Inflammatory macrophage (primary cell): ENCODE results near the gene HAVCR1.
"Not testable (repeated sequence)": the region's sequence is repeated elsewhere in the genome, so short reads cannot be mapped to it uniquely, and the experiment has no call there.

Source experiments
- DNase-seq, 2 donors: peaks; one replicate each; pipeline ENCODE4 v3.0.0-alpha.2; 2020 to 2022

HAVCR1 gene

DNA sequence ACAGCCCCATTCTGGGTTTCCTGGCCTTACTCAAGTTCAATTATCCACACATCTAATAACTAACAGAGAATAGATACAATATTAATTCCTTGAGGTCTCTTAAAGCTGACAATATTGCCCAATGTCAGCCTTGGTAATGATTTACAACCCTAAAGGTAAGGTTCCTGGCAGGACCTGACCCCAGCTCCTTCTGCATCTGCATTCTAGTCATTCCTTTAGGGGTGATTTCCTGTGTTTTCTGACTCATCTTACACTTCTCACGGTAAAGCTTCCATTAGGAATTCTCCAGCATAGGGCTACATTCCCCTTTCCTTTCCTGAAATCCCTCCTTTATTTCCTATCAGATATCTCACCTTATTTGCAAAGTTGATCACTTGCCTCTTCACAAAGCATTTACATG, 9.3 kb downstream of the HAVCR1 start:
- no peak for DNase-seq

DNA sequence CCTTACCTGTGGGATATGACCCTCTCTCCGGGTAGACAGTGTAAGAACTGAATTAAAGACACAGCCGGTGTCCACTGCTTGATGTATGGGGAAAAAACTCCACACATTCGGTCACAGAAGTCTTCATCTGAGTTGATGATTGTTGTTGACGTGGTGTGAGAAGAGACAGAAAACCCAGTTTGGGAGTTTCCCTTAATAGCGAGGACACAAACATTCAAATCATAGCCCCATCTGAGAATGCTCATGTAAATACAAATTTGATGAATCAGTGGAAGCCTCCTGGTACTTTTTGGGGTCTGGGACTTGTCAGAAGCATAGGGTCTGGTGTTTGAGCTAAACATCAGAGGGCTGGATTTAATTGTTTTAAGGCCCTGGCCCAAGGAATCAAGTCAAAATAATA, 11.0 kb downstream of the HAVCR1 start:
- DNase-seq = no peak

DNA sequence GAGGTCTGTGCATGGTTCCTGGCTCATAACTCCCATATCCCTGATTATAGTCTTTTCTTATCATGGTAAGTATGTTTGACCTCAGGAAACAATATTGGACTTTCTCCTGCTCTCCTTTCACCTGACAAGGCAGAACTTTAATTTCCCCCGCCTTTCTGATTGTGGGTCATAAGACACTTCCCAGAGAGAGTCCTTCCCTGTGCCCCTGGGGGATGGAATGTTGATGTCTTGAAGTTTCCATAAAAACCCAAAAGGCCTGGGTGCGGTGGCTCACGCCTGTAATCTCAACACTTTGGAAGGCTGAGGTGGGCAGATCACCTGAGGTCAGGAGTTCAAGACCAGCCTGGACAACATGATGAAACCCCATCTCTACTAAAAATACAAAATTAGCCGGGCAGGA, 11.9 kb downstream of the HAVCR1 start:
- not testable (repeated sequence) for DNase-seq

DNA sequence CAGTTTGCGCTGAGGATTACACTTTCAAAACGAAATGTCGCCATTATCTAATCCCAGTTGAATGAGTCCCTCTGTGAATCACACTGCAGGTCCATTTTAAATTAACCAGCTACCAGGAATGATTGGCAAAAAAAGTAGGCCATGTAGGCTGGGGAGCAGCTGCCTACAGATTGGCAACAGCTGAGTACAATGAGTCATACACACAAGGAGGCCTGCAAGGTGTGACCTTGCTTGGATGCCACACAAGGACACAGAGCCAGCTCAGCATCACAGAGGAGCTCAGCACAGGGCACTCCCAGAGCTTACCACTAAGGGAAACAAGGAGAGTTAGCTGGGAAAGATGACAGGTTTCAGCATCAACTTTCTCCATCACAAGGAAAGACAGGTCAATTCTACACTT, 12.9 kb downstream of the HAVCR1 start:
- DNase-seq = no peak

DNA sequence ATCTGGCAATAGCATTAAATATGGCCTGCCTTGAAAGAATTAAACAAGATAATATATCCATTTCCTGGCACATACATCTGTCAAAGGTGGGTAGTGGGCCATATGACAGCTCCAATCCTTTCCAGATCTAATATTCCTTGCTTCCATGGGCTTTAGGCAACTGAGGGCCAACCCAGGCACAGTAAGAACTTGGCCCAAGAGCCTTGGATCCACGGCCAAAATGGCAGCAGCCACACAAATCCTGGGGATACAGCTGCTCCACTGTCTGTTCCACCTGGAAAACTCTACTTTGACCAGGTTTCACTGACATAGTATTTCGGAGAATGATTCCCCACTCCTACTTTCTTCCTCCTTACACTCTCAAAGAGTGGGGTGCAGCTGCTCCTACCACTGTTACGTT, 13.3 kb downstream of the HAVCR1 start:
- no peak for DNase-seq

DNA sequence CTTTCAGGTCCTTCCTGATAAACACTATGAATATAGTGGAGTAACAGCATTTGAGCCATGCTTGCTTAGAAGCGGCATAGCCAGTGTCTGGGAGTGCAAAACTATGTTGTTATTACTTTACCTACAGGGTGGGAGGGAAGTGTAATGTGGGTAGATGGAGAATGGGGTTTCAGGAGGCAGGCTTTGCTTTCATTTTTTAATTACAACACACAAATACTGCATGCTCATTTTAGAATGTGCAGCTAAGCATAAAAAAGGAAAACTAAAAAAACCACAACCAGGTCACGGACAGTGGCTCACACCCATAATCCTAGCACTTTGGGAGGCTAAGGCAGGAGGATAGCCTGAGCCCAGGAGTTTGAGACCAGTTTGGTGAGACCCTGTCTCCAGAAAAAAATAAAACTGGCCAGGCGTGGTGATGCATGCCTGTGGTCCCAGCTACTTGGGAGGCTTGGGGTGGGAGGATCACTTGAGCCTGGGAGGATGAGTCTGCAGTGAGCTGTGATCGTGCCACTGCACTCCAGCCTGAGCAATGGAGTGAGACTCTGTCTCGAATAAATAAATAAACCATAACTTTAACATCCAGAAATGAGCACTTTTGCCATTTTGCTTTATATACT, 20.2 kb downstream of the HAVCR1 start:
- no peak for DNase-seq

DNA sequence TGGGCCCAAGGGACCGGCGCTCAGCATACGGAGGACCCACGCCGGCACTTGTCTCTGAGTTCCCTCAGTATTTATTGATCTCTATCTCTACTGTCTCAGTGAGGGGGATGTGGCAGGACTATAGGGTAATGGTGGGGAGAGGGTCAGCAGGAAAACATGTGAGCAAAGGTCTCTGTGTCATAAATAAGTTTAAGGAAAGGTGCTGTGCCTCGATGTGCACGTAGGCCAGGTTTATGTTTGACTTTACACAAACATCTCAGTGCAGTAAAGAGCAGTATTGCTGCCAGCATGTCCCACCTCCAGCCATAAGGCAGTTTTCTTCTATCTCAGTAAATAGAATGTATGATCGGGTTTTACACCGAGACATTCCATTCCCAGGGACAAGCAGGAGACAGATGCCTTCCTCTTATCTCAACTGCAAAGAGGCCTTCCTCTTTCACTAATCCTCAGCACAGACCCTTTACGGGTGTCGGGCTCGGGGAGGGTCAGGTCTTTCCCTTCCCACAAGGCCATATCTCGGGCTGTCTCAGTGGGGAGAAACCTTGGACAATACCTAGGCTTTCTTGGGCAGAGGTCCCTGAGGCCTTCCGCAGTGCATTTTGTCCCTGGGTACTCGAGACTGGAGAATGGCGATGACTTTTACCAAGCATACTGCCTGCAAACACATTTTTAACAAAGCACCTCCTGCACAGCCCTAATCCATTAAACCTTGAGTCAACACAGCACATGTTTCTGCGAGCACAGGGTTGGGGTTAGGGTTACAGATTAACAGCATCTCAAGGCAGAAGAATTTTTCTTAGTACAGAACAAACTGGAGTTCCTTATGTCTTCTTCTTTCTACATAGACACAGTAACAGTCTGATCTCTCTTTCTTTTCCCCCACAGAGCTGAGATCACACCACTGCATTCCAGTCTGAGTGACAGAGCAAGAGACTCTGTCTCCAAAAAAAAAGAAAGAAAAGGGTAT, 24.5 kb downstream of the HAVCR1 start:
- not testable (repeated sequence) for DNase-seq

DNA sequence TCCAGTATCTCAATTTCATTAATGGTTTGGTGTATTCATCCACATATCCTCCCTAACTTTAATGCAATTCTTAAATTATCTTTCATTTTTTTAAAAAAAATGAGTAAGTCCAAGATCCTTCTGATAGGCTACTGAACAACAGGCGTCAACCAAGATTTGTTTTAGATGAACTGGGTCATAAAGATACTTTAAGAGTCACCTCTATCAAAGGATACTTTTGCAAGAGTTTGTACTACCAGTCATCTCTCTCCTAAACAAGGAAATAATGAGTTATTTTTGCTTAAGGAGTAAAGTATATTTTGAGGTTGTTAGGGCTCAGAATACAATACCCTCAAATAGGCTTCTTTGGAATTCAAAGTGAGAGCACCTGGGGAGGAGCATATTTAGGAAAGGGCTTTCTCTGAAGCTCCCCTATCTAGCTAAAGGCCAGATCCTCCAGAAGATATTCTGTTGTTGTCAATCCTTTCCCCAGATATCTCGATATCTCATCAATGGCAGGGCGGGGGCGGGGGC, 25.8 kb downstream of the HAVCR1 start:
- no peak for DNase-seq

DNA sequence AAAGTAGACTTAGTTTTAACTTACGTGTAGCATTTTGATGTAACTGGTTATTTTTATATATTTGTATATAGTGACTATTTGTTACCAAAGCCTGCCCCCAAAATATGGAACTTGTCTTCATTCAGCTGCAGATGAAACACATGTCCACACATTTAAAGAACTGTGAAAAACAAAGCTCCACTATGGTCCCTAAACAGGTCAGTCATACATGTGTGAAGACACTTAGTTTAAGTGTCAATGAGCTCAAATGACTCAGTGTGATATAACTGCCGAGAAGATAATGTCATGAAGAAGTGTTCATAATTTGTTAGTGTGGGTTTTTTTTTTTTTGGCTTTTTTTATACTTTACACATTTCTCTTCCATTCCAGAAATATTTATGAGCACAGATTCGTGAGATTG, 28.2 kb downstream of the HAVCR1 start:
- DNase-seq = no peak

DNA sequence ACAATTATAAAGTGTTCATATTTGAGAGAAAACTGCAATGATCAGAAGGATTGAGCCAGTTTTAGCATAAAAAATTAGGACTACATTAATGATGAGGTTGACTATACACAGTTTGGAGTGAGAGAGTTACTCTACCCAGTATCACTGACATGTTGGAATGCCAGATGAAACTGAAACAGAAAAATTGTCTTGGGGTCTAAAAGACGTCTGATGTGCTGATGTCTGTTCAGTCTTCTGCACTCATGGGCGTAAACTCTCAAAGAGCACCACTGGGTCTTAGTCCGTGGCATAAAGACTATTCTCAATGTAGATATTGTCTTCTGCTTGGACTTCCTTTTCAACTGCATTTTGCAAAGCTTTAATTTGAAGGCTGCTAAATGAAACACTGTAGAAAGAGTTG, 29.5 kb downstream of the HAVCR1 start:
- no peak for DNase-seq

DNA sequence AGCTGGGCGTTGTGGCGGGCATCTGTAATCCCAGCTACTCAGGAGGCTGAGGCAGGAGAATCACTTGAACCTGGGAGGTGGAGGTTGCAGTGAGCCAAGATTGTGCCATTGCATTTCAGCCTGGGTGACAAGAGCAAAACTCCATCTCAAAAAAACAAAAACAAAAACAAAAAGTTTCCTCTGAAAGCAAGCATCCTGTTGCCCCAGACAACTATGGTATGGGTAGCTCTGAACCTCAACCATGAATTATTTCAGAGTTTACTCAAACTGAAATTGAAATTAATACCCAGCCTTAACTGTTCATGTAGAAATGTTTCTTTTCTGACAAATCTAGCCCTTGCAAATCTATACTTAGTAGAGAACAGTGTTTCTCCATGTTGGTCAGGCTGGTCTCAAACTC, 31.3 kb downstream of the HAVCR1 start:
- DNase-seq = not testable (repeated sequence)

DNA sequence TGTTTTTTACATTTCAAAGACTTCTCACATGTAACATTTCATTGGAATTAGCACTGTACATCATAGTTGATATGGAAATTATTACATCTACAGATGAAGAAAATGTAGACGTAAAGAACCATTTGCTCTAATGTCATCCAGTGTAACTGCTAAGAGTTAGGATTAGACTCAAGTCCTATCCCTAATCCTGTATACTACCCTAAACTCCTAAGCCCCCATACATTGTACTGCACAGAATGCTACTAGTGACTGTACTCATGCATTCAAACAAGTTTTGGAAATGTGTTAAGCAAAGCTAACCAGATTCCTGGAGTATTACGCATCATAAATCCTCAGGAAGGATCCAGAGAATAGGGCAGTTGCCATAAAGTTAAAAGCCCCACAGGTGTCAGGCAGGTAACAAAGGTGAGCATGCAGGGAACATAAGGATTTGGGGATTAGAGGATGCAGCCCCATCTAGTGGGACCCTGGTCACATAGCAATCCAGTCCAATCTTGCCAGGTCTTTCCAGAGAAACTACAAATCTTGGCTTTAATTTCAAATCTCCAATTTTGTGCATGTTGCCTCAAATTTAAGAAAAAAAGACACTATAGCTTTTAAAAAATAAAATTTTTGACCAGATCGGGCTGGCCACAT, 32.0 kb downstream of the HAVCR1 start:
- DNase-seq = no peak

DNA sequence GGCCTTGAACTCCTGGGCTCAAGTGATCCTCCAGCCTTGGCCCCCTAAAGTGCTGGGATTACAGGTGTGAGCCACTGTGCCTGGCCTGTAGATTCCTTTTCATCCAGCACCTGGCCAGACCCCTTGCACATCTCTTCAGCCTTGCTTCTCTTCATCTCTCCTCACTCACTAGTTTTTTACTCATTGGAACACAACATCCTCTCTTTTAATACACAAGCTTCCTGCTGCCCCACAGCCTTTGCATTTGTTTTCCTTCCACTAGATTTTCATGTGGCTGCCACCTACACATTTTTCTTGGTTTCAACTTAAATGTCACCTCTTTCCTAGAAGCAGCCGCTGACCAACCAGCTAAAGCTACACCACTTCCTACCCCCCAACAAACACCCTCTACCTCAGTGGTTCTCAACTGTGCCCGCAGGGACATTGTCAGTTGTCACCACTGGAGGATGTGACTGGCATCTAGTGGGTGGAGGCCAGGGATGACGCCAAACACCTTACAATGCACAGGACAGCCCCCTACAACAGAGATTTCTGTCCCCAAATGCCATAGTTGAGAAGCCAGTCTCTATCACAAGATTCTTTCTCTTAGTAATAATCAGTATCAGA, 33.7 kb downstream of the HAVCR1 start:
- DNase-seq = no peak

DNA sequence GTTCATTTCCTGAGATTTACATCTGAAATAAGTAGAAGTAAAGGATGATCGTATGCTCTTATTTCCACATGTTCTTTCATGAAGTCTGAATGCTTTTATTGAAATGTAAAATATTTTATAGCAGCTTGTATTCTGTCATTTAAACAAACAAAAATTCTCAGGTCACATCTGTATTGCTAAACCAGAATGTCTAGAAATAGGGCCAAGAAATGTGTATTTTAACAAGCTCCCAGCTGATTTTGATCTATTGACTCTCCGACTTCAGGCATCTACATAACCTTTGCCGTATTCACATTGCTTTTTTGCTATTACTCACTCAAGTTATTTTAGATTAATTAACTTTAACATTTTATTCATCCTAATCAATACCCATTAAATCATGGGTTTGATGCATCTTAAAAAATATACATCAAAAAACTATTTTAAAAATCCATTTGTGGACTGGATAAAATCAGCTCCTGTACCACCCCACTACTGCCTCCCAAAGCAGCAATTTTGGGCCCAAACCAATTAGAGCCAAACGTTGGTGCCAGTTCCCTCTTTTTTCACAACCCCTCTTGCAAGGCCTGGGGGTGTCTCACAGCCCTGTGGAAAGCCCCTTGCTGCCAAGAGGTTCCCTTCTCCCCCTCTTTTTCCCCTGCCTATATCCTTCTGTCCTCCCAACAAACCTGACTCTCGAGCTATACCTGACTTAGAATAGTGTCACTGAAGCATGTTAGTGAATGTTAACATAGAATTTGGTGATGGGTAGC, 34.5 kb downstream of the HAVCR1 start:
- DNase-seq = no peak

DNA sequence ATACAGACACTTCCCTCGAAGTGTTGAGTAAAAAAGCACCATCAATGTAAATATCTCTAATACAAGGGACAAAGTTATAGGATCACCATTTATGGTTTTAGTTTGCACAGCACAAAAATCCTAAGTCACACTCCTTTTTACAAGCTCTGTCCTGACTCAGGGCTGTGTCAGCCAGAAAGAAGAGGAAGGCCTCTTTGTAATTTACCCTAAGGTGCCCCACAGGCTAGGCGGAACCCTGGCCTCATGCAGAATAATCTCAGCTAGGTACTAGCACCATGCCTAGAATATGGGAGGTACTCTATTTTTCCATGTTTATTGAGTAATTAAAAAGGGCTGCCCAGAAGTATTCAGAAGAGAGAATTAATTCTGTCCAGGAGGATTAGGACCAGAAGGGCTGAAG, 36.9 kb downstream of the HAVCR1 start:
- no peak for DNase-seq

DNA sequence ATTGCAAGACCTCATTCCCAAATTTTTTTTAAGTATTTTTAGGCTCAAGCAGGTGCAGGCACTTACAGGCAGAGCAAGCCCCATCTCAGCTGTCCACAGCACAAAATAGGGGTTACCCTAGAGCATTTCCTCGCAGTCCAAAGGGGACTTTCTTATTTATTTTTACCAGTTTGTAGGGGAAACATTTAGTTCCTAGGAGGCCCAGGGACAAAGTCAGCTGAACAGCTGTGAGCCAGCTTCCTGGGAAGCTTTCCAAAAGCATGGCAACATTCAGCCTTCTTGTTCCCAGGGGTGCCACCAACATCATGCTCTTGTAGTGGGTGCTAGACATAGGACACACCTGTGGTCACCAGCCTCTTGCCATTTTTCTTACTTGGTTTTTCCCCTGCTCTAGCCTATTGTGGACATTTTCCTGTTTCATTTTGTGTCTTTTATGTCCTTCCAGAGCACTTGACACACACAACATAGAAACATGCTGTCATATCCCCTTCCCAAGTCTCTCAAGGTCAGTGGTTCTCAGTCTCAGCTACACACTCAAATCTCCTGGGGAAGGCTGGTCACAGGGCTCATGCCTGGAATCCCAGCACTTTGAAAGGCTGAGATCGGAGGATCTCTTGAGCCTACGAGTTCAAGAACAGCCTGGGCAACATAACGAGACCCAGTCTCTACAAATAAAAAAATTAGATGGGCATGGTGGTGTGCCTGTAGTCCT, 38.2 kb downstream of the HAVCR1 start:
- no peak for DNase-seq

DNA sequence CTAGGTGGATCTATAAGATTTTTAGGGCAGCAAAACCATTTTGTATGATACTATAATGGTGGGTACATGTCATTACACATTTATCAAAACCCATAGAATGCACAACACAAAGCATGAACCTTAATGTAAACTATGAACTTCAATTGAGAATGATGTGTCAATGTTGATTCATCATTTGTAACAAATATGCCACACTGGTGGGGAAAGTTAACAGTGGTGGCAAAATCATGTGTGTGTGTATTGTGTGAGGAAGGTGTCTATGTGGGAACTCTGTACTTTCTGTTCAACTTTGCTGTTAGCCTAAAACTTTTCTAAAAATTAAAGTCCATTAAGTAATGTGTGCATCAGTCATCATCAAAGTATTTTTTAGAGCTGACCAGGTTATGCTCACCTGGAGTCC, 38.9 kb downstream of the HAVCR1 start:
- DNase-seq = no peak

DNA sequence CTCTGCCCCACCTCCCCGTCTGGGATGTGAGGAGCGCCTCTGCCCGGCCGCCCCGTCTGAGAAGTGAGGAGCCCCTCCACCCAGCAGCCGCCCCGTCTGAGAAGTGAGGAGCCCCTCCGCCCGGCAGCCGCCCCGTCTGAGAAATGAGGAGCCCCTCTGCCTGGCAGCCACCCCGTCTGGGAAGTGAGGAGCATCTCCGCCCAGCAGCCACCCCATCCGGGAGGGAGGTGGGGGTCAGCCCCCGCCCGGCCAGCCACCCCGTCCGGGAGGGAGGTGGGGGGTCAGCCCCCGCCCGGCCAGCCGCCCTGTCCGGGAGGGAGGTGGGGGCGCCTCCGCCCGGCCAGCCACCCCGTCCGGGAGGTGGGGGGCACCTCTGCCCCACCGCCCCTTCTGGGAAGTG, 44.8 kb downstream of the HAVCR1 start:
- DNase-seq = not testable (repeated sequence)

DNA sequence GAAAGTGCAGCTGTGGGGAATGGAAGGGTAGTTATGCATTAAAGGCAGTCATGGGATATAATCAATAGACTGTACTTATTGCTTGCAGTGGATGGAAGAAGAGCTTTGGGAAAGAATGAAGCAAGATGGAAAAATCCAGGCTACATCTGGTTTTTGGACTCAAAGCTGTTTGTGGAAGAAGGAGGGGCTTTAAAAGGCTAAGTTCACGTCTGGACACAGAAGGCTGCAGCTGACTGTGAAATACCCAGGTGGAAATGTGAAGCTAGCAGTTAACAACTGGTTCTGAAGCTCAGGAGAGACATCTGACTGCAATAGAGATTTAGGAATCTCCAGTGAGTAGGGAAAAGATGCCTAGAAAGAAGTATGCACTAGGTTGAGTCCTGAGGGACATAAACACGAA, 52.7 kb downstream of the HAVCR1 start:
- no peak for DNase-seq

DNA sequence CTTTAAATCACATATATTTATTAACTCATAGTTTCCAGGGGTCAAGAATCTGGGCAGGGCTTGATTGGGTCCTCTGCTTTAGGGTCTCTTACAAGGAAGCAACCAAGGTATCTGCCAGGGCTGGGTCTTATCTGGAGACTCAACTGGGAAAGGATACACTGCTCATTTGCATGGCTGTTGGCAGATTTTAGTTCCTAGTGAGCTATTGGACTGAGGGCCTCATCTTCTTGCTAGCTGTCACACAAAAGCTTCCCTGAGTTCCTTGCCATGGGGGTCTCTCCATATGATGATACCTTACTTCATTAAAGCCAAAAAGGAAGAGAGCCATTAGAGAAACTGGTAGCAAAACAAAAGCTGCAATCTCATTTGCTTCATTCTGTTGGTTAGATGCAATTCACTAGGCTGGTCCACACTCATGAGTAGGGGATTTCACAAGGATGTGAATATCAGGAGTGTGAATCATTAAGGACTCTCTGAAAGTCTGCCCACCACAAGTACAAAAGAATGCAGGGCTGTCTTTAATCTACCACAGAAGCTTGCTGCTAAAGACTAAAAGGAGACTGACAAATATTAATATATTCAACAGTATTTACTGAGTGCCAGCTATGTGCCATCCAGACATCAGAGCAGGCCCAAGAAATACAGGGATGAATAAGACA, 53.9 kb downstream of the HAVCR1 start:
- DNase-seq = no peak

DNA sequence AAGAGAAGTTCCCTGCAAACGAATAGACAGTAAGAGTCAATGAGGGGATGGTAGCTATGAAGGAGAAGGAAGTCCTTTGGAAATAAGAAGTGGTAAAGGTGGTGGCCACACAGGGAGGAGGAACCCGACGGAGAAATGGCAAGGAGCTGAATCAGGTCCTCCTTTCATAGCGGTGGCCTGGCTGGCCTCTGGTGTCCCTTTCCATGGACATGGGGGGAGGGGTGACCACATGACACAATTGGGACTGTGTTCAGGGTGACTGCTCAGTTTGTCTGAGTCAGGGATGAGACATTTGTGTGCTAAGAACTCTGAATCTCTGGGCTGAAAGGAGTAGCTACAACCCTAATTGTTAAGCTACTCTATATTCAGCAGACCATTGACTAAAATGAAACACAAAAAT, 67.2 kb downstream of the HAVCR1 start:
- DNase-seq = peak; percentile 5 to 11
